Measurements from ENCODE around the gene SEPTIN1. TPM values are rescaled to one million over a fixed set of nuclear protein-coding genes. Genes with fewer than 3 reads are reported as not detected.

The SEPTIN1 gene
- total RNA-seq, 1 experiment from 2014 or later: 64.1 TPM

- H3K27me3 ChIP-seq (ENCODE audit: low read length): no peaks in the 10 kb centered on the region
- H3K4me3 ChIP-seq (ENCODE audit: low read length): peak overlapping the region; percentile 70
- peaks cover 26% of the 10 kb centered on the region for H3K4me1 ChIP-seq (ENCODE audit: low read length)
- peak overlapping the region; percentile 50 for H3K27ac ChIP-seq (ENCODE audit: low read length)
- peak; percentile 98 for DNase-seq
- peak overlapping the region; percentile 71 for H3K9ac ChIP-seq (ENCODE audit: low read length)
- H3K79me2 ChIP-seq (ENCODE audit: low read length): peaks cover 10% of the 10 kb centered on the region; the same call in 1 of the 2 replicates
- H3K9me3 ChIP-seq (ENCODE audit: low read length): no peaks in the 10 kb centered on the region
- H4K20me1 ChIP-seq (ENCODE audit: insufficient read depth, low read depth, low read length): no peaks in the 10 kb centered on the region
- H3K4me2 ChIP-seq (ENCODE audit: low read depth, low read length, poor library complexity, severe bottlenecking): peak overlapping the region; percentile 88
- H2AFZ ChIP-seq (ENCODE audit: low read length): no peak overlapping the region
- H3K36me3 ChIP-seq (ENCODE audit: insufficient read depth, low read length): peaks cover 15% of the 10 kb centered on the region; the same call in 1 of the 2 replicates
- no peaks in the 10 kb centered on the region for H3K9me2 ChIP-seq (replicated peaks; ENCODE audit: insufficient read depth, low read length)
Observed at GRCh38 chr16:30417529-30418349, 35.4 kb upstream of the SEPTIN1 start.

GRCh38 chr16:30416624-30417528, 34.5 kb upstream of the SEPTIN1 start:
- no peaks in the 10 kb centered on the region for H3K9me2 ChIP-seq (replicated peaks; ENCODE audit: insufficient read depth, low read length)
- H3K36me3 ChIP-seq (ENCODE audit: insufficient read depth, low read length): peaks cover 21% of the 10 kb centered on the region
- H3K4me3 ChIP-seq (ENCODE audit: low read length): peak overlapping the region; percentile 70
- no peaks in the 10 kb centered on the region for H3K9me3 ChIP-seq (ENCODE audit: low read length)
- H4K20me1 ChIP-seq (ENCODE audit: insufficient read depth, low read depth, low read length): no peaks in the 10 kb centered on the region
- peaks cover 31% of the 10 kb centered on the region for H3K4me1 ChIP-seq (ENCODE audit: low read length)
- peak overlapping the region; percentile 71 for H3K9ac ChIP-seq (ENCODE audit: low read length)
- H2AFZ ChIP-seq (ENCODE audit: low read length): no peak overlapping the region
- no peaks in the 10 kb centered on the region for H3K27me3 ChIP-seq (ENCODE audit: low read length)
- peaks cover 17% of the 10 kb centered on the region for H3K79me2 ChIP-seq (ENCODE audit: low read length)
- H3K4me2 ChIP-seq (ENCODE audit: low read depth, low read length, poor library complexity, severe bottlenecking): peak overlapping the region; percentile 88
- no peak for DNase-seq
- peak overlapping the region; percentile 50 for H3K27ac ChIP-seq (ENCODE audit: low read length)

DNA sequence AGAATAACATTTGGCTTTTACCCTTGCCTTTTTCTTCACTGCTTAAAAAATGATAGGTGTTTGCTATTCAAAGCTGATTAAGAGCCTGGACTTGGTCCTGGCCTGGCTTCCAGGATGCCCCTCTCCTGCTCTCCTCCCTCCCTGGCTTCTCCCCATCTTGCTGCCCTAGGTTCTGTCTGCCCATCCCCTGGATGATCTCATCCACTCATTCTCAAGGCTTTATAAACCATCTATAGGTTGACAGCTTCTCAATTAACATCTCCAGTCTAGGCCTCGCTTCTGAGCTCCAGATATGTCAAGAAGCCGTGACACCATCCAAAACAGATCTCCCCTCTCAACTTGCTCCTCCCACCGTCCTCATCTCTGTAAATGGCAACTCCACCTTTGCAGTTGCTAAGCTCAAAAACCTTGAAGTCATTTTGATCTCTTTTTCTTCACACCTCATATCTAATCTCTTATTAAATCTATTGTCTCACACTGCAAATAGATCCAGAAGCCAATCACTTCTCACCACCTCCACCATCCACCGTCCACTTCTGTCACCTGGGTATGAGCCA, 33.8 kb upstream of the SEPTIN1 start:
- Histone ChIP-seq H3K27ac (ENCODE audit: low read length) (peak overlapping the region; percentile 48), H3K4me2 (ENCODE audit: low read depth, low read length, poor library complexity, severe bottlenecking) (peak overlapping the region; percentile 88), H2AFZ (ENCODE audit: low read length) (no peak overlapping the region), H3K79me2 (ENCODE audit: low read length) (peaks cover 25% of the 10 kb centered on the region), H3K36me3 (ENCODE audit: insufficient read depth, low read length) (peaks cover 27% of the 10 kb centered on the region), H3K27me3 (ENCODE audit: low read length) (no peaks in the 10 kb centered on the region), H3K4me1 (ENCODE audit: low read length) (peaks cover 36% of the 10 kb centered on the region), H3K9ac (ENCODE audit: low read length) (peak overlapping the region; percentile 71), H3K9me3 (ENCODE audit: low read length) (no peaks in the 10 kb centered on the region), H3K9me2 (replicated peaks; ENCODE audit: insufficient read depth, low read length) (no peaks in the 10 kb centered on the region), H4K20me1 (ENCODE audit: insufficient read depth, low read depth, low read length) (no peaks in the 10 kb centered on the region), H3K4me3 (ENCODE audit: low read length) (no peak overlapping the region)
- DNase-seq: peak; percentile 58

GRCh38 chr16:30414159-30414558, 31.8 kb upstream of the SEPTIN1 start:
- no peak overlapping the region for H3K9ac ChIP-seq (ENCODE audit: low read length)
- H4K20me1 ChIP-seq (ENCODE audit: insufficient read depth, low read depth, low read length): no peaks in the 10 kb centered on the region
- no peak overlapping the region for H3K4me3 ChIP-seq (ENCODE audit: low read length)
- peaks cover 27% of the 10 kb centered on the region for H3K36me3 ChIP-seq (ENCODE audit: insufficient read depth, low read length)
- DNase-seq: no peak
- no peak overlapping the region for H3K4me2 ChIP-seq (ENCODE audit: low read depth, low read length, poor library complexity, severe bottlenecking)
- H3K79me2 ChIP-seq (ENCODE audit: low read length): peaks cover 36% of the 10 kb centered on the region
- no peaks in the 10 kb centered on the region for H3K27me3 ChIP-seq (ENCODE audit: low read length)
- H3K9me3 ChIP-seq (ENCODE audit: low read length): no peaks in the 10 kb centered on the region
- no peak overlapping the region for H3K27ac ChIP-seq (ENCODE audit: low read length)
- peaks cover 49% of the 10 kb centered on the region for H3K4me1 ChIP-seq (ENCODE audit: low read length)
- no peak overlapping the region for H2AFZ ChIP-seq (ENCODE audit: low read length)
- no peaks in the 10 kb centered on the region for H3K9me2 ChIP-seq (replicated peaks; ENCODE audit: insufficient read depth, low read length)

DNA sequence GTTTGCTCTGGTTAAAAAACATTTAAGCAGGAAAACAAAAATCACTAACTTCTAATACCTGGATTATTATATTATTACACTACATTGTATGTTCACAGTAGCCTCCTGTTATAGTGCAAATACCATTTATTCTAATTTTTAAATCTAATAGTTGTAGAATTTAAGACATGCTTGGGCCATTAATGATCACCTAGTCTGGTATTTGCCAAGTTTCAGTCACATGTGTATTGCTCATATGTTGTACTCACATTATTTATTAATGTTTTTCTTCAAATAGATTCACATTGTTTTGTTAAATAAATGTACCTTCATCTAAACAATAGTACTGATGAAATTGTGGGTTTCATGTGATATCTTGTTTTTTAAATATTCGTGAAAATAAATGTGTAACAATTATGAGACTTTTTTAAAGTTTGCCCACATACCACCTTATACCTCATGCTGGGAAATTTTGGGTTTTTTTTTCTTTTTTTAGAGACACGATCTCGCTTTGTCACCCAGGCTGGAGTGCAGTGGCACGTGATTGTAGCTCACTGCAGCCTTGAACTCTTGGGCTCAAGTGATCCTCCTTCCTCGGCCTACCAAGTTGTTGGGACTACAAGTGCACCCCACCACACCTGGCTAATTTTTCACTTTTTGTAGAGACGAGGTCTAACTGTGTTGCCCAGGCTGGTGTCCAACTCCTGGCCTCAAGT, 30.9 kb upstream of the SEPTIN1 start:
- Histone ChIP-seq H3K9ac (ENCODE audit: low read length) (no peak overlapping the region), H3K4me2 (ENCODE audit: low read depth, low read length, poor library complexity, severe bottlenecking) (no peak overlapping the region), H3K4me1 (ENCODE audit: low read length) (peaks cover 53% of the 10 kb centered on the region), H4K20me1 (ENCODE audit: insufficient read depth, low read depth, low read length) (no peaks in the 10 kb centered on the region; the same call in 1 of the 2 replicates), H2AFZ (ENCODE audit: low read length) (no peak overlapping the region), H3K36me3 (ENCODE audit: insufficient read depth, low read length) (peaks cover 27% of the 10 kb centered on the region), H3K27ac (ENCODE audit: low read length) (peak overlapping the region; percentile 13; the same call in 1 of the 2 replicates), H3K27me3 (ENCODE audit: low read length) (no peaks in the 10 kb centered on the region), H3K4me3 (ENCODE audit: low read length) (no peak overlapping the region), H3K79me2 (ENCODE audit: low read length) (peaks cover 41% of the 10 kb centered on the region), H3K9me2 (replicated peaks; ENCODE audit: insufficient read depth, low read length) (no peaks in the 10 kb centered on the region), H3K9me3 (ENCODE audit: low read length) (no peaks in the 10 kb centered on the region)
- DNase-seq: no peak

DNA sequence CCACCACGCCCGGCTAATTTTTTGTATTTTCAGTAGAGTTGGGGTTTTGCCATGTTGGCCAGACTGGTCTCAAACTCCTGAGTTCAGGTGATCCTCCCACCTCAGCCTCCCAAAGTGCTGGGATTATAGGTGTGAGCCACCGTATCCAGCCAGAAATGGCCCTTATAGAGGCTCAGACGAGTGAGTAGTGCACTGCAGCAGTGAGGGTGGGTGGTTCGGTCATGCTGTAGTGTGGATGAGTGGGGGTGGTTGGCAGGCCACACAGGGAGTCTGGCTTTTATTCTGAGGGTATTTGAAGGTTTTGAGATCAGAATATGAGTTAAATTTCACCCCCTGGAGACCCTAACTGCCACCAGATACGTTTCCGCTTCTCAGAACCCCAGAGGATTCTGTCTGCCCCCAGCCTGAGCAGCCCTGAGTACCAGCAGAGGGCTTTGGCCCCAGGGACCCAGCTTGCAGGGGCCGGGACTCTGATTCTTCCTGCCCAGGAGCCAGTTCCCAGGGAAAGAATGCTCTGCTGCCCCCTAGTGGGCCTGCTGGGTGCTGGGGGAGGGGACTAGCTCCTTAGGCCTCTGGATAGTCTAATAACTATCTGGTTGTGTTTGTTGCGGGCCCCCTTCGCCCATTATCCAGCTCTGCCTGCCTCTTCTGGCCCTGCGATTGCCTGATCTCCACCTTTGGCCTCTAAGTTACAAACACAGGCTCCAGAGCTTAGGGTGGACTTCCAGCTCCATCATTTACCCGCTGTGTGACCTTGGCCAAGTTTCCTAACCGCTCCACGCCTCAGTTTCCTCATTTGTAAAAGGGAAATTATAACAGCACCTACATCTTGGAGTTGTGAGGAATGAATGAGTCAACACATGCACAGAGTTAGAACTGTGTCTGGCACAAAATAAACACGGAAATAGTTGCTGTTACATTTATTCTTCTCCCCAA, 27.0 kb upstream of the SEPTIN1 start:
- H3K79me2 ChIP-seq (ENCODE audit: low read length): peaks cover 45% of the 10 kb centered on the region
- peak overlapping the region; percentile 91 for H3K27ac ChIP-seq (ENCODE audit: low read length)
- peaks cover 42% of the 10 kb centered on the region for H3K4me1 ChIP-seq (ENCODE audit: low read length)
- peak overlapping the region; percentile 100 for H3K9ac ChIP-seq (ENCODE audit: low read length)
- H4K20me1 ChIP-seq (ENCODE audit: insufficient read depth, low read depth, low read length): no peaks in the 10 kb centered on the region; the same call in 1 of the 2 replicates
- H3K27me3 ChIP-seq (ENCODE audit: low read length): no peaks in the 10 kb centered on the region
- no peaks in the 10 kb centered on the region for H3K9me3 ChIP-seq (ENCODE audit: low read length)
- H3K4me2 ChIP-seq (ENCODE audit: low read depth, low read length, poor library complexity, severe bottlenecking): peak overlapping the region; percentile 98
- peak overlapping the region; percentile 91 for H3K4me3 ChIP-seq (ENCODE audit: low read length)
- peak; percentile 98 for DNase-seq
- H3K9me2 ChIP-seq (replicated peaks; ENCODE audit: insufficient read depth, low read length): no peaks in the 10 kb centered on the region
- no peak overlapping the region for H2AFZ ChIP-seq (ENCODE audit: low read length)
- H3K36me3 ChIP-seq (ENCODE audit: insufficient read depth, low read length): peaks cover 26% of the 10 kb centered on the region

Measured in Karpas-422 (cell line).